Stimulated activated CD8-positive, alpha-beta memory T cell treated with anti-CD3 and anti-CD28 coated beads, Interleukin-15, amount 100 ng/mL, for 1 hour (primary cell): ENCODE results near the gene KLHL13.

Source experiments
- DNase-seq: peaks from one replicate; pipeline ENCODE4 v3.0.0-alpha.2; 2020; ENCODE audit warnings: low read depth

The KLHL13 gene

DNA sequence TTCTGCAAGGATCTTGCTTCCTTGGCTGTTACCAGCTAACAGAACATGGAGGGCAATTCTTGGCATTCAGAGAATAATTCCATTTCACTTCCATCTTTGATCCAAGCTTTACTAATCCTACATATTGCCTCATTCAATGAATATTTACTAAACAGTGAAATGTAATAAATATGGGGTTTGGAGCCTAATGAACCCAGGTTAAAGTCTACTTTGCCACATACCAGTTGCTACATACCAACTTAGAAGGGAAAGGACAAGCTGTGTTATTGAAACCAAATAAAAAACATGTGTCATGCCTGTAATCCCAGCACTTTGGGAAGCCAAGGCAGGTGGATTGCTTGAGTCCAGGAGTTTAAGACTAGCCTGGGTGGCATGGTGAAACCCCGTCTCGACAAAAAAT, 265.6 kb downstream of the KLHL13 start:
- DNase-seq: no peak
